Activated naive CD4-positive, alpha-beta T cell treated with anti-CD3 and anti-CD28 coated beads, Interleukin-2, amount 50 U/mL, for 16 hours (primary cell): ENCODE results near the gene ARVCF.
A peak's percentile ranks its signal among the peaks of the same experiment; 100 is the strongest.

ENCODE experiments used
- DNase-seq: peaks from one replicate; pipeline ENCODE4 v3.0.0-alpha.2; 2020

The ARVCF gene

GRCh38 chr22:20014526-20015186 is 2.0 kb downstream of the ARVCF start:
- no peak for DNase-seq

GRCh38 chr22:20013382-20013871 is 3.2 kb downstream of the ARVCF start:
- peak; percentile 28 for DNase-seq

- DNase-seq = no peak
These were observed 3.8 kb downstream of the ARVCF start for GRCh38 chr22:20012741-20013331.

- no peak for DNase-seq
These were observed 4.5 kb downstream of the ARVCF start for GRCh38 chr22:20011993-20012740.

DNA sequence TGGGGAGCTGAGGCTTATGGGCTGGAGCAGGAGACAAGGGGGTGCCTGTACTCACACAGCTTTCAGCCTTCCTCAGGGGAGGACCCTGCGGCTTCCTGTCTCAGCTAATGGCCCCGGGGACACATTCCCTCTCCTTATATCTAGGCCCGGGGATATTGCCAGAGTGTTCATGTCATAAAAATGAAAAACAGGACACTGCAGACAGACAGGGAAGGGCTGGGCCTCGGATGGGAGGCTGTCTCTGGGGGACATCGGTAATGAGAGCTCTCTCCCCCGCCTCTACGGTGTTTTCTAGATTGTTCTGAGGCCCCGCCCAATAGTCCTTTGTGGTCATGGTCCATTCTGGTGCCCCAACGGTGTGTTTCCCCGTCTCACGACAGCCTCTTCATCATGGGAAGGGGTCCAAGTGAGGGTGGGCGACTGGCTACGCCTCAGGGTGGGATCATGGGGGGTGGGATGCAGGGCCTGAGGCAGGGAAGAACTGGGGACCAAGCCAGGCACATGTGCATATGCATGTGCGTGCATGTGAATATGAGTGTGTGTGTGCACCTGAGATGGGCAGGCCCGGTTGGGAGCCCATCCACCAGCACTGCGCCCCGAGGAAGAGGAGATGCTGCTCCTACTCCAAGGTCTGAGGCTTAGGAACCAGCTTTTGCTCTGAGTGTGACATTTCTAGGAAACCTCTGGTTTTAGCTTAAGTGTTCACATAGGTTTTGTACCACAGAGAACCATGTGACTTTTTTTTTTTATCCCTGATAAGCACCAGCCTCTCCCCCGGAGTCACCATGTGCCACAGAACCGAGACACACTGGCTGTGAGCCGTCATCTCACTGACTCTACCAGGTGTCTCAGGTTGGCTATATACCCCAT is 5.3 kb downstream of the ARVCF start:
- DNase-seq = no peak

DNA sequence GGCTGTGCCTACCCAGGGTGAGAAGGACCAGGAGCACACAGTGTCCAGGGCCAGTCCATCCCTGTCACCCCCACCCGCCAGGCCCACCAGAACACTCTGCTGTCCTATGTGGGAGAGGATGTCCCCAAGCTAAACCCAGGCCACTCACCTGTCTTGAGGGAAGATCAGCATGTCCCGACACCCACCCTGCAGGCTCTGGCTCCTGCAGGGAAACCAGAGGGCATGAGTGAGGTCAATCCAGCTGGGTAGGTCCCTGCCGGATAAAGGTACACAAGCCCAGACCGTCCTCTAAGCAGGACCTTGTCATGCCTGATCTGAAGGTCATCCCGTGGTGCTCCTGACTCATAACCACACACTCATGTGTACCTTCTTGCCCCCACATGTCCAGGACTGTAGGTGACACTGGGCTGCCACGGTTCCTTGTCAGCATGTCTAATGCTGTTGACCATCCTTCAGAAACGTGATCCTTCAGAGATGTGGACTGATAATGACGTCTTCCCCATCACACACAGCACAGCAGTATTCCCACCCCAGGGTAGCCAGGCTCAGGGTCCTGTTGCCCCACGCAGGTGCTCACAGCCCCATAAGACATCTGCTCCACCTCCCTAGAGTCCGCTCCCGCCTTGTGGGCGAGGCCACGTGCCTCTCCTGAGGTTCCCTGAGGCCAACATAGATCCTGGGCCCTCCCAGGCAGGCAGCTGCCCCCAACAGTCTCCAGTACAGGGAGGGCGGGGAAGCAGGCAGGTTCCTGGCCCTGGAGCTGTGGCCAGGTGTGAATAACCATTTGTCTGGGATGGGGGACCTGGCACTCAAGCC is 6.1 kb downstream of the ARVCF start:
- DNase-seq = no peak

DNA sequence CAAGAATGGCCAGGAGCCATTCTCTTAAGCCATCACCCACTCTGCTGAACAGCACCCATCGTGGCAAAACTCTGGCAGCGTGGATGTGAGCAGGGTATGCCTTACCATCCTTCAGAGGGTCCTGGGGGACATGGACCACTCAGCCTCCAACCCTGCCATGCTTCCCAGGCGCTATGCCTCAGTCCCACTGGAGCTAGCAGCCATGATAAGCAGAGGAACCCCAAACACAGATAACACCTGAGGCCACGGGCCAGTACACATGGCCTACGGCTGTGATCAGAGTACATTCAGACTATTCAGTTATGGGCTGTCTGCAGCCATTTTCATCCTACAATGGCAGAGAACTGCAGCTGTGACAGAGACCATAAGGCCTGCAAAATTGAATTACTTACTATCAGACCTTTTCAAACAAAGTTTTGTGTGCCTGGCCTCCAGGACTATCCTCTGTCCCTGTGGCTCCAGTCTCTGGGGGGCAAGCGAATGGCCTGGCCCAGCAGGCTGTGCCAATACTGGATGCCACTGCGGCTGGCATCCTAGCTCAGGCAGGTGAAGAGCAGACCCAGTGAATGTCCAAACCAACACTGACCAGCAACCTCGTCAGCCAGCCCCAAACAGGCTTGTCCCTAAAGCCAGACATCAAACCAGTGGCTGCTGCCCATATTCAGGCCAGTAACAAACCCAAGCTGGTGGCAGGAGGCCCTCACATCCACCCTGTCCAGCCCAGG is 6.9 kb downstream of the ARVCF start:
- DNase-seq = no peak

DNA sequence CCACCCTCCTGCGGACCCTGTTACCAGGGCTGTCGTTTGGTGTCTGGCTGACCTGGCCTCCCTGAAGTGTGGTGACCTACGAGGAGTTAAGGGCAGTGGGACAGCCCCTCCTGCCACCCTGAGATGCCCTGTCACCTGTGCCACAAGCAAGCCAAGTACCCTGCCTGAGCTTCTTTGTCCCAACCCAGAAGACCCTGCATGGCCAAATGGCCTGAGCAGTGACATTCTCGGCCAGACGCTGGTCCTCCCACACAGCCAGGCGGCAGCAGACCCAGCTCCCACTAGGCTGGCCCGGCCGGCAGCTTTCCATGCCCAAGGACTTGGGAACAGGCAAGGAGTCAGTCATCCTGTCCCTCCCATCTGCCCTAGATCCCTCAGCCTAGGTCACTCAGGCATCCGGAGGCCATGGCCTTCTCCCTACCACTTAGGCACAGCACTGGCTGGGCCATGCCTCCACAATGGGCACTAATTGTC is 7.6 kb downstream of the ARVCF start:
- no peak for DNase-seq

DNA sequence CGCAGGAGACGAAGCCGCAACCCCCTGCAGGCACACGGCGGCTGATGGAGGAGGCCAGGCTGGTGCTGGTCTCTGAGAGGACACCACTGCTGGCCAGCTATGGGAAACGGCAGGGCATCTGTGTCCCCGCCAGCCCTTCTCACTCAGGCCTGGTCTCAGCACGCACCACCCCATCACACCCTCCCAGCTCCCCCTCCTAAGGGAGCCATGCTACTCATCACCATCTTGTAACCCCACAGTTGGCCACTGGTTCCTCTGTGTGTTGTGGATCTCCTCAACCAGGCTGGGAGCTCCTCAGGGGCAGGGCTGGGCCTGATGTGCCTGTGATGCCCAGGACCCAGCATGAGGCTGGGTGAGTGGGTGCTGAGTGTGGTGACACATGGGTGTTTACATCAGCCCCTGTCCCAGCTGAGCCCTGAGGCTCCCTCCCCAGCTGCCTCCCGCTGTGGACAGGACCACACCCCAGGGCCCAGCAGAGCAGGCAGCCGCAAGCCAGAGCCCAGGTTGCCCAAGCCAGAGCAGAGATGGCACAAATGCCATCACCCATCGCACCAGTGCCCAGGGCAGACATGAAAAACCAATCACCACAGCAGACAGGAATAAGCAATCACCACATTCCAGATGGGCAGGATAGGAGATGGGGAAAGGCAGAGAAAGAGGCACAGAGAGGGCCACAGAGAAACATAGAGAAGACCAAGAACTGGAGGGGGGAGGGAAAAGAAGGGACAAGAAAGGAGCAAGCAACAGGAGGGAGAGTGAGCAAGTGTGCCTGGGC is 8.2 kb downstream of the ARVCF start:
- no peak for DNase-seq

DNA sequence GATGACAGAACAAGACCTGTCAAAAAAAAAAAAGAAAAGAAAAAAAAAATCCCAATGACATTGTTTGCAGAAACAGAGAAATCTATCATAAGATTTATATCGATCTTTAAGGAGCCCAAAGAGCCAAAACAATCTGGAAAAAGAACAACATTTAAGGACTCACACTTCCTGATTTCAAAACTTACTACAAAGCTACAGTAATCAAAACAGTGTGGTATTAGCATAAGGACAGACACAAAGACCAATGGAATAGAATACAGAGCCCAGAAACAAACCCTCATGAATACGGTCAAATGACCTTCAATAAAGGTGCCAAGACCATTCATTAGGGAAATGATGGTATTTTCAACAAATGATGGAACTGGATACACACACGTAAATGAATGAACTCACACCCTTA is 12.2 kb downstream of the ARVCF start:
- no peak for DNase-seq

- no peak for DNase-seq
These were observed 13.3 kb downstream of the ARVCF start for GRCh38 chr22:20003304-20003703.

DNA sequence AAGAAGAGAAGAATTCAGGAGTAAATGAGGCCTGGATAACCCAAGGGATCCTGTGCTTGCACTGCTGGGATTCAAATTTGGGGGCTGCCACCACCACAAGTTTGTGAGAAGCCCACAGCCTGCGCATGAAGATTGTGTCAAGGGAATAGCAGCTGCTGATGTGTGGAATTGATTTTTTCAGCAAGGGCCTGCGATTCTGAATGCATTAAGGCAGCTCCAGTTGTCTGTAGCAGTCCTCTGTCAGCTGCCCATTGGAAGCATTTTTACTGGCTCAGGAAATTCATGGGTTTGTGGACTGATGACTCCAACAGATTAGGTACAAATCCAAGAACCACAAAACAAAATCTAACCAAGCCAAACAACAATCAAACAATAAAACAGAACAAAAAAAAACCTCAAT is 14.0 kb downstream of the ARVCF start:
- DNase-seq = no peak

DNA sequence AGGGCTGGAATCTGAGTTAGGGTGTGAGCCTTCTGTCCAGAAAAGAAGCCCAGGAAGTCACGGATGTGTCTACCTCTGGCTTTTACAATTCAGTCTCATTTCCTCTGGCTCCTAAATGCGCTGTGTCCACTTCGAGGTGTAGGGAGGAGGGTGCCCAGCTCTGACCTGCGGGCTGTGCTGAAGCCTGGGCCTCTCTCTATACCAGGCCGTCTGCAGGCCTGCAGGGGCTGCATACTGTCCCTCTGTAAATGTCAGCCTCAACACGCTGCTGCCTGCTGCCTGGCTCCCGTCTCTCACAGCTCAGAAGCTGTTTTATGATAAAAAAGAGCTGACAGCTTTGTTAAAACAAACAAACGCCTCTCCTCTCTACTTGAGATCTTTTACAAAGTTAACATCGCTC is 14.5 kb downstream of the ARVCF start:
- no peak for DNase-seq

DNA sequence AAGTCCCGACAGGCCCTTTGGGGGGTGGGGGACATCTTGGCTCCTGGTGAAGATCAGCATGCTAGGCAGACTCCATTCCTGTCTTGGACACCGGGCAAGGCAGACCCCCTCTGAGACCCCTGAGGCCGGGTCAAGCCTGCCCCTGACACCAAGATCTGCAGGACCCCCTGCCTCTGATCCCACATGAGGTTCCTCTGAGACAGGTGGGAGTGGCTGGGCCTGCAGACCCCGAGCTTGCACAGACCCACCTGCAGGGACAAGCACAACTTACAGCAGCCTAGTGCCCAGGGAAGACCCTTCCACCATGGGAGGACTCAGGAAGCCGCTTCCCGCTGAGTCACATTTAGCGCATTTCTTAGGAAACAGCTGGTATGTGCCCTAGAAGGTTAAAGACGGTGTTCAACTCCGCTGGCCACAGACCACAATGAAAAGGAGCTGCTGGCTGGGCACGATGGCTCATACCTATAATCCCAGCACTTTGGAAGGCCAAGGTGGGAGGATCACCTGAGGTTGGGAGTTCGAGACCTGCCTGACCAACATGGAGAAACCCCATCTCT is 15.5 kb downstream of the ARVCF start:
- DNase-seq = no peak

GRCh38 chr22:20000246-20001081 is 16.2 kb downstream of the ARVCF start:
- DNase-seq = no peak

- DNase-seq = no peak
These were observed 17.4 kb downstream of the ARVCF start for GRCh38 chr22:19998991-19999820.

- DNase-seq = no peak
These were observed 18.2 kb downstream of the ARVCF start for GRCh38 chr22:19998232-19998951.
